Right lobe of liver (tissue), 6 donors: ENCODE results near the gene GLIS1. TPM values are rescaled to one million over a fixed set of nuclear protein-coding genes. Genes with fewer than 3 reads are reported as not detected.

Source experiments
- ATAC-seq, 4 donors: fragments of 200-7000 bp; cut with Tn5 transposase; one replicate each; pipeline ENCODE4 v1.9.1; 2020; ENCODE audit warnings: mild to moderate bottlenecking in 4 of 4, moderate library complexity in 4 of 4
- DNase-seq, 3 donors: peaks; one replicate each; pipeline ENCODE4 v3.0.0-alpha.2; 2020
- H3K27ac ChIP-seq, 3 donors: fragments of 200-600 bp; one replicate each; pipeline ENCODE4 v1.8.0; 2022
- H3K27me3 ChIP-seq, 2 donors: fragments of 200-600 bp; one replicate each; pipeline ENCODE4 v1.8.0; 2022
- H3K36me3 ChIP-seq, 4 donors: fragments of 200-600 bp; sonication (generic) in 1 of 4; one replicate each; pipeline versions ENCODE4 v1.5.1 to v1.8.0; 2017 to 2022; ENCODE audit warnings: control low read depth in 1 of 4
- H3K4me1 ChIP-seq, 4 donors: fragments of 200-600 bp; sonication (generic) in 1 of 4; one replicate each; pipeline versions ENCODE4 v1.5.1 to v1.8.0; 2017 to 2022; ENCODE audit warnings: control low read depth in 1 of 4
- H3K4me3 ChIP-seq, 3 donors: fragments of 200-600 bp; one replicate each; pipeline ENCODE4 v1.8.0; 2022
- H3K9me3 ChIP-seq, 4 donors: fragments of 200-600 bp; sonication (generic) in 1 of 4; one replicate each; pipeline versions ENCODE4 v1.5.1 to v1.8.0; 2017 to 2022; ENCODE audit warnings: control low read depth in 1 of 4
- POLR2A ChIP-seq: fragments of 450-650 bp; IDR thresholded peaks from one replicate; pipeline ENCODE4 v1.6.1; 2017; ENCODE audit warnings: antibody characterized with exemption, mild to moderate bottlenecking
- WGBS: methylation state at CpG from one replicate; pipeline ENCODE4 v1.1.6; 2018; ENCODE audit warnings: low coverage, low lambda C conversion rate; ENCODE audit not compliant: insufficient coverage; ENCODE audit errors: missing lambda C conversion rate; 5-methylcytosine and 5-hydroxymethylcytosine counted together
- intact Hi-C, 2 donors: fragments of 100-400 bp; cut with DNase I; formaldehyde crosslinking; loops; one replicate each; pipeline versions ENCODE4 v1.11.2 to v1.14.1; 2022
- total RNA-seq, 6 experiments: library from RNA; depleted of rRNA in 2 of 6; stranded (reverse); fragments of >200 nt in 2 of 6; fragmentation: NEBNext Ultra II Directional in 3 of 6; extraction: Animal tissue kit (Norgen Biotek cat#: 25700) in 3 of 6; gene quantifications; one replicate each; pipeline versions ENCODE4 v1.1.0 to v1.2.4, GENCODE V29; 2016 to 2023
- TF ChIP-seq, protein P1 (sequence below), 4 donors: fragments of 200-600 bp in 3 of 4; fragments of 450-650 bp in 1 of 4; IDR thresholded peaks; one replicate each; pipeline versions ENCODE4 v1.5.1 to v1.8.0; 2016 to 2022; ENCODE audit warnings: antibody characterized with exemption in 4 of 4, mild to moderate bottlenecking in 2 of 4
- donor health status: DM: no; HTN: yes; CAD: no.
- donor health status: DM: no; HTN: no; CAD: no.
- donor health status: DM: no; HTN: no; CAD: no.
- donor health status: DM: no; HTN: yes; CAD: no.
- donor health status: DM: no; HTN: yes; CAD: no.

Gene GLIS1
- total RNA-seq, 6 experiments from 2014 or later = not detected

GRCh38 chr1:53703174-53703573 lies 35.8 kb downstream of the GLIS1 start:
- no peak for ATAC-seq
- TF ChIP-seq, protein P1, sequence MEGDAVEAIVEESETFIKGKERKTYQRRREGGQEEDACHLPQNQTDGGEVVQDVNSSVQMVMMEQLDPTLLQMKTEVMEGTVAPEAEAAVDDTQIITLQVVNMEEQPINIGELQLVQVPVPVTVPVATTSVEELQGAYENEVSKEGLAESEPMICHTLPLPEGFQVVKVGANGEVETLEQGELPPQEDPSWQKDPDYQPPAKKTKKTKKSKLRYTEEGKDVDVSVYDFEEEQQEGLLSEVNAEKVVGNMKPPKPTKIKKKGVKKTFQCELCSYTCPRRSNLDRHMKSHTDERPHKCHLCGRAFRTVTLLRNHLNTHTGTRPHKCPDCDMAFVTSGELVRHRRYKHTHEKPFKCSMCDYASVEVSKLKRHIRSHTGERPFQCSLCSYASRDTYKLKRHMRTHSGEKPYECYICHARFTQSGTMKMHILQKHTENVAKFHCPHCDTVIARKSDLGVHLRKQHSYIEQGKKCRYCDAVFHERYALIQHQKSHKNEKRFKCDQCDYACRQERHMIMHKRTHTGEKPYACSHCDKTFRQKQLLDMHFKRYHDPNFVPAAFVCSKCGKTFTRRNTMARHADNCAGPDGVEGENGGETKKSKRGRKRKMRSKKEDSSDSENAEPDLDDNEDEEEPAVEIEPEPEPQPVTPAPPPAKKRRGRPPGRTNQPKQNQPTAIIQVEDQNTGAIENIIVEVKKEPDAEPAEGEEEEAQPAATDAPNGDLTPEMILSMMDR (IDR thresholded peaks at IDR 0.05) = no peak
- TF ChIP-seq POLR2A = no peak
- Histone ChIP-seq H3K36me3 (no peaks in the 10 kb centered on the region), H3K4me3 (no peak overlapping the region), H3K9me3 (no peaks in the 10 kb centered on the region), H3K4me1 (no peaks in the 10 kb centered on the region), H3K27ac (no peak overlapping the region), H3K27me3 (no peaks in the 10 kb centered on the region)
- DNase-seq = no peak
- intact Hi-C loops = no loop called here
- WGBS = 70% methylated on average over 1 of the region's 1 CpG

DNA sequence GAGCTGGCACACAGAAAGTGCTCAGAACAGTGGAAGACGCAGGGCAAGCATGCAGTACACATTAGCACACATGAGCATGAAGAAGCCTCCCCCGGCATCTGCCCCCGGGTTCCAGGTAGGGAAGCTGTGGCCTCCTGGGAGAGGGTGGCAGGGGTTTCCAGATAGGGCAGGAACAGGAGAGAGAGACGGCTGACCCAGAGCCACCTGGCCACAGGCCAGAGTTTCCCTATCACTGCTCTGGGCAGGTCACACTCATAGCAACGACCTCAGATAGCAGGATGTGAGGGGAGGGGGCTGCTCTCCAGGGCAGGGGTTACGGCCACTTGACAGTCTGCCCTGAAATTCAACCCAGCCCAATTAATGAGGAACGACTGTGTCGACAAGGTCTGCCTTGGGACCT lies 36.6 kb downstream of the GLIS1 start:
- no peak for TF ChIP-seq POLR2A
- TF ChIP-seq, protein P1 (IDR thresholded peaks at IDR 0.05) = no peak
- Histone ChIP-seq H3K27ac (no peak overlapping the region), H3K27me3 (no peaks in the 10 kb centered on the region), H3K4me3 (no peak overlapping the region), H3K9me3 (no peaks in the 10 kb centered on the region), H3K4me1 (no peaks in the 10 kb centered on the region), H3K36me3 (no peaks in the 10 kb centered on the region)
- intact Hi-C loops = no loop called here
- 34% methylated on average over 2 of the region's 8 CpGs for WGBS
- DNase-seq (no peak), ATAC-seq (no peak)

DNA sequence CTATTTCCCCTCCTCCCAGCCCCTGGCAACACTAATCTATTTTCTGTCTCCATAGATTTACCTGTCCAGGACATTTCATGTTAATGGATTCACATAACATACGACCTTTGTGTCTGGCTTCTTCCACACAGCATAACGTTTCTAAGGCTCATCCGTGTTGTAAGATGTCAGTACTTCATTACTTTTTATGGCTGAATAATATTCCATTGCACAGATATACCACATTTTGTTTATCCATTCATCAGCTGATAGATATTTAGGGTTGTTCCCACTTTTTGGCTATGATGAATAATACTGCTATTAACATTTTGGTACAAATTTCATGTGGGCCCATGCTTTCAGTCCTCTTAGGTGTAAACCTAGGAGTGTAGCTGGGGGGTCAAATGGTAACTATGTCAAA lies 38.2 kb downstream of the GLIS1 start:
- 64% methylated on average over 3 of the region's 3 CpGs for WGBS
- Histone ChIP-seq H3K4me3 (no peak overlapping the region), H3K4me1 (no peaks in the 10 kb centered on the region), H3K36me3 (no peaks in the 10 kb centered on the region), H3K27me3 (no peaks in the 10 kb centered on the region), H3K27ac (no peak overlapping the region), H3K9me3 (no peaks in the 10 kb centered on the region)
- intact Hi-C loops = no loop called here
- ATAC-seq = no peak
- no peak for DNase-seq
- TF ChIP-seq, protein P1 (IDR thresholded peaks at IDR 0.05) = no peak
- no peak for TF ChIP-seq POLR2A

GRCh38 chr1:53699981-53700380 lies 39.0 kb downstream of the GLIS1 start:
- ATAC-seq = no peak
- H3K9me3 ChIP-seq = no peaks in the 10 kb centered on the region
- no peak overlapping the region for H3K4me3 ChIP-seq
- no peak for DNase-seq
- H3K27ac ChIP-seq = no peak overlapping the region
- no peaks in the 10 kb centered on the region for H3K4me1 ChIP-seq
- TF ChIP-seq, protein P1 (IDR thresholded peaks at IDR 0.05) = no peak
- no peak for TF ChIP-seq POLR2A
- intact Hi-C loops = no loop called here
- H3K27me3 ChIP-seq = no peaks in the 10 kb centered on the region
- WGBS = 78% methylated on average over 1 of the region's 8 CpGs
- H3K36me3 ChIP-seq = no peaks in the 10 kb centered on the region

DNA sequence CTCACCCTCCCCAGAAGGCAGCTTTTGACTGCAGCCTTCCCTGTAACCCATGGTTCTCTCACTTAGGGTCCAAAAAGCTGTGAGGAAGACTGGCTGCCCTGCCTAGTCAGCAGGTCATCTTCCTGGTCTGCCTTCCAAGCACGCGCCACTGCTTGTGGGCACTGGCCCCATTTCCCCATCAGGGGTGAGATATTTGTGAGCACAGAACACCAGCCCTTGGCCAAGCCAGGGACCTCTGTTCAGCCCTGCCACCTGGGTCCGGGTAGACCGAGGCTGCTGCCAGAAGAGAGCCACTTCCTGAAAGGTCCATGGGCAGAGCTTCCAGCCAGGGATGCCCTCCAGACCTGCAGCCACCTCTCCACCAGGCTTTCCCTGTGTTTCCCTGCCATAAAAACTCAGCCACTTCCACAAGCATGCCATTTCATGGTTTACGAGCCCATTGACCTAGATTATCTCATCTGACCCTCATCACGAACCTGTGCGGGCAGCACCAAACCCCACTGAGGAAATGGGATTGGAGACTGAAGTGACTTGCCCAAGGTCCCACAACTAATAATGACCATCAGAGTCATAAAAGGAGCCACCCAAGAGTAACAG lies 40.5 kb downstream of the GLIS1 start:
- Histone ChIP-seq H3K36me3 (no peaks in the 10 kb centered on the region), H3K27ac (no peak overlapping the region), H3K4me1 (no peaks in the 10 kb centered on the region), H3K9me3 (no peaks in the 10 kb centered on the region), H3K27me3 (no peaks in the 10 kb centered on the region), H3K4me3 (no peak overlapping the region)
- intact Hi-C loops = no loop called here
- WGBS = 20% methylated on average over 1 of the region's 7 CpGs
- TF ChIP-seq, protein P1 (IDR thresholded peaks at IDR 0.05) = no peak
- TF ChIP-seq POLR2A = no peak
- DNase-seq = no peak
- ATAC-seq = no peak
